HG02623 (cell line): ENCODE results near the gene AKT1.
"Not testable (repeated sequence)": the region's sequence is repeated elsewhere in the genome, so short reads cannot be mapped to it uniquely, and the experiment has no call there.

ENCODE experiments used
- ATAC-seq: cut with Tn5 transposase; IDR thresholded peaks from one replicate; pipeline ENCODE4 v1.9.1; 2021; ENCODE audit warnings: moderate library complexity; ENCODE audit not compliant: unreplicated experiment

AKT1 gene

GRCh38 chr14:104741803-104742251, 53.7 kb downstream of the AKT1 start:
- no peak for ATAC-seq

- no peak for ATAC-seq
Measured at GRCh38 chr14:104741108-104741802, 54.3 kb downstream of the AKT1 start.

- no peak for ATAC-seq
Measured at GRCh38 chr14:104739546-104740516, 55.7 kb downstream of the AKT1 start.

- no peak for ATAC-seq
Measured at GRCh38 chr14:104739026-104739425, 56.5 kb downstream of the AKT1 start.

GRCh38 chr14:104738375-104739019, 57.1 kb downstream of the AKT1 start:
- no peak for ATAC-seq

GRCh38 chr14:104735830-104736642, 59.5 kb downstream of the AKT1 start:
- ATAC-seq = no peak

- ATAC-seq = no peak
Measured at GRCh38 chr14:104734991-104735779, 60.4 kb downstream of the AKT1 start.

- no peak for ATAC-seq
Measured at GRCh38 chr14:104734601-104734990, 61.0 kb downstream of the AKT1 start.

- no peak for ATAC-seq
Measured at GRCh38 chr14:104734051-104734587, 61.4 kb downstream of the AKT1 start.

- no peak for ATAC-seq
Measured at GRCh38 chr14:104732931-104733681, 62.4 kb downstream of the AKT1 start.

GRCh38 chr14:104732355-104732804, 63.2 kb downstream of the AKT1 start:
- ATAC-seq = no peak

- ATAC-seq = no peak
Measured at GRCh38 chr14:104731320-104732294, 63.9 kb downstream of the AKT1 start.

GRCh38 chr14:104730487-104730886, 65.1 kb downstream of the AKT1 start:
- no peak for ATAC-seq

- ATAC-seq = no peak
Measured at GRCh38 chr14:104729835-104730181, 65.7 kb downstream of the AKT1 start.

GRCh38 chr14:104729176-104729834, 66.2 kb downstream of the AKT1 start:
- not testable (repeated sequence) for ATAC-seq

- no peak for ATAC-seq
Measured at GRCh38 chr14:104728631-104729030, 66.9 kb downstream of the AKT1 start.
